Right kidney (tissue), 9 donors: Measurements from ENCODE around the gene ZFP92.
"Not testable (repeated sequence)": the region's sequence is repeated elsewhere in the genome, so short reads cannot be mapped to it uniquely, and the experiment has no call there.

Experiments
- DNase-seq: peaks from one replicate; pipeline ENCODE4 v3.0.0-alpha.2; 2016
- long read RNA-seq, 8 donors: transcript quantifications; one replicate each; lab custom pipeline, GENCODE V29; 2026

The ZFP92 gene
- long read RNA-seq, donor 1 = 0 reads
- long read RNA-seq, donor 2 = 0 reads
- long read RNA-seq, donor 3 = 0 reads
- long read RNA-seq, donor 4 = 0 reads
- long read RNA-seq, donor 5 = 0 reads
- long read RNA-seq, donor 6 = 0 reads
- long read RNA-seq, donor 7 = 0 reads
- long read RNA-seq, donor 8 = 0 reads

DNA sequence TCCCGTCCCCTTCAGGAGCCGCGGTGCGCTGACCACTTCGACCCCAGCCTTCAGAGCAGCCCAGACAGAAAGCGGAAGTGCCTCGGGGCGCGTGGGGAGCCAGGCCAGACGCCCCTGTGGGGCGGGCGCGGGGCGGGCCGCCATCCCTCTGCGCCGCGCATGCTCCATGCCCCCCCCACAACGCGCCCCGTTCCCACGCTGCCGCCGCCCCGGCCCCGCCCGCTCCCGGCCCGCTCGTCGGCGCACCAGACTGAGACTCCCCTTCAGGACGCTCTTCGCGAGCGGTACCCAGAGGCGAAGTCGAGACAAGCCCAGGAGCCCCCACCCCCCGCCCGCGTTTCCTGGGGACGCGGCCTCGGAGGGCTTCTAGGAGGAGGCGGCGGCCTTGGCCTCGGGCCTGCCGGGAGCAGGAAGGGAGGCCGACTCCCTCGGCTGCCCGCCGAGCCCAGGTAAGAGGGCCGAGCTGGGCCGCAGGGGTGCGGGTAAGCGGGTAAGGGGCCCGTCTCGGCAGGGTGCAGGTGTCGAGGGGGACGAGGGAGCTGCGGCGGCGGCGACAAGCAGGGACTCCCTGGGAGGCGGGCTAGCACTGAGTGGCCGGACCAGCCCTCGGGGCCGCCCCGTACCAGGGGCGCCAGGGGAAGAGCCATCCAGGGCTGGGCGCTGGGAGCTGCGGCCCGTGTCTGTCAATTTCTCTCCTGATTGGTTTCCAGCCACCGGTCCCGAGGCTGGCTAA lies at the start of gene ZFP92:
Gene ZFP92 (plus strand): TSS at position 218 of the 733 bp plus-strand sequence. CDS start 6,851 bp downstream, outside the sequence.
- DNase-seq = peak; percentile 40

GRCh38 chrX:153361781-153362397 lies 49.4 kb upstream of the ZFP92 start:
- DNase-seq = no peak

GRCh38 chrX:153365670-153366069 lies 45.6 kb upstream of the ZFP92 start:
- no peak for DNase-seq

GRCh38 chrX:153366119-153366518 lies 45.2 kb upstream of the ZFP92 start:
- DNase-seq = no peak

- DNase-seq = no peak
Observed at GRCh38 chrX:153366878-153367538, 44.3 kb upstream of the ZFP92 start.

DNA sequence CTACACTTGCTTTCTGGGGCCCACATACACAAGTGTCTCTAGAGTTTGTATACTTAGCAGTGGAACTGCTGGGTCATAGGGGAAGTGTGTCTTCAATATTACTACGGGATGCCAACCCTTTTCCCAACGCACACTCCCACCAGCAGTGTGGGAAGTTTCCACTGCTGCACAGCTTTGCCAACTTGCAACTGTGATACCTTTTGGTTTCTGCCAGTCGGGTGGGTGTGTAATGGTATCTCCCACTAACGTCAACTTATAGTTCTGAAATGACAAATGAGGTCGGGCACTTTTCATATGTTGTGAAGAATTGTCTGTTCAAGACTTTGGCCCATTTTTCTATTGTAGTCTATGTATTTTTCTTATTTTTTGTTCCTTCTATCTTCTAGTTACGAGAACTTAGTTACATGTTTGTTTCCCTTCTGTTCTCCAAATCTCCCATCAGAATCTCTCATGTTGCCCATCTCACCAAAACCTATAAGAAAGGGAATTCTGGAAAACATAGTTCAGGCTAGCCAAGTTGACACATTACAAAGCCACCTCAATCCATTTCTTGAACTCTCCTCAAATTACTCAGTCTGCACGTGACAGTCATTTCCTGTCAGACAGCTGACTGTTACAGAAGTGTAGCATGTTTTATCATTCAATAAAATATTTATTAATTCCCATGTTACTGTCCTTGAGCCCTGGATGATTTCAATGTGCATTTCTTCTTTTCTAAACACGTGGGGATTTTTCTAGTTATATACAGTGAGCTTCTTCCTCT lies 40.8 kb upstream of the ZFP92 start:
- no peak for DNase-seq

- DNase-seq = no peak
Observed at GRCh38 chrX:153371256-153371655, 40.0 kb upstream of the ZFP92 start.

DNA sequence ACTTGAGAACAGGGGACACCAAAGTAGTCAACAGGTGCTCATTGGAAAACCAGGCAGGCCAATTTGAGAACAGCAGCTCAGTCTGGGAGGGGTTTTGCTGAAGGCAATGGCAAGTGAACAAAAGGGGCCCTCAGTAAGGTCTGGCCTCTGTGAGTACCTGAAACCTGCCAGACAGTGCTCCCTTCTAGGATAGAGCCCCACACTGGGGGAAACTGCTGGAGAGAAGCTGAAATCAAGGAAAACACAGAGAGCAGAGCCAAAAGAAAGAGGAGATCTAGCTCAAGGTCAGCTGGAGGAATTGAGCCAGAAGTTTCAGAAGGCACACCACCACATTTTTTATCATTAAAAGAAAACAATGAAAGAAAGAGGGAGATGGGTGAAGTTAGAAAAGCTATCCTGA lies 38.3 kb upstream of the ZFP92 start:
- no peak for DNase-seq

DNA sequence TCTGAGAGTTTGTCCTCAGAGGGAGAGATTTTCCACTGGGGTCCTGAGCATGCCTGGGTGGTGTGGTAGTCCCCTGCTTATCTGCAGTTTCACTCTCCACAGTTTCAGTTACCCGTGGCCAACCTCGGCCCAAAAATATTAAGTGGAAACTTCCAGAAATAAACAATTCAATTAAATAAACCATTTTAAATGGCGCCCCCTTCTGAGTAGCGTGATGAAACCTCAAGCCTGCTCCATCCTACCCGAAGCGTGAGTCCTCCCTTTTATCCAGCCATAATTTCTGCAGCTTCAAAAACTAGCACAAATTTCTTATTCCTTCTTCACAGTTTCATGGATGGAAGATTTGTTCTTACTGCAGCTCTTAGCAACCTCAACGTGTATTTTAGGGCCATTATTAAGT lies 36.8 kb upstream of the ZFP92 start:
- DNase-seq = no peak

DNA sequence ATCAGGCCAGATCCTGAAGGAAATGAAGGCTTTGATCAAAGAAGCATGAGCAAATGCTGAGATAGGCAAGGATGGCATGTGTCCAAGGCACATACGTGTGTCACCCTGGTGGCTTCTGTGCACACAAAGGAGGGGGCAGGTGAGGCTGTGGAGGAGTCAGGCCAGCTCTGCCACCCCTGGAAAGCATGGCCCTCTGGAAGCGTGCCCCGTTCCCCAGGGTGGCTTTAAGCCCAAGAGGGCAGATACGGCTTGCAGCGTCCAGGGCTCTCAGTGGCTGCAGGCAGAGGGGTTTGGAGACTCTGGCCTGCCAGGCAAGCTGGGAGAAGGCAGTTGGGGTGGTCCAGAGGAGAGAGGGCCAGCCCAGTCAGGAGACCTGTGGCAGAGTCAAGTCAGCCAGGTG lies 35.7 kb upstream of the ZFP92 start:
- DNase-seq = no peak

DNA sequence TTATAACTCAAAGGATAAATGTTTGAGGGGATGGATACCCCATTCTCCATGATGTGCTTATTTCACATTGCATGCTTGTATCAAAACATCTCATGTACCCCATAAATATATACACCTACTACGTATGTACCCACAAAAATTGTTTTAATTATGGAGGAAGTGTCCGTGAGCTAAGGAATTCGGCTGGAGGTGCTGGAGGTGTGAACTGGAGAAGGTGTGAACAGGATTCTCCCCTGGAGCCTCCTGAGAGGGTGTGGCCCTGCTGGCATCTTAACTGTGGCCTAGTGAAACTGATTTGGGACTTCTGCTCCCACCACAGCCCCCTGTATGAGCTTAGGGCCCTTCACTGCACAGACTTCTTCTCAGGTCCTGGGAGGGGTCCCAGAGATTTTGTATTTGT lies 33.5 kb upstream of the ZFP92 start:
- no peak for DNase-seq

- DNase-seq = no peak
Observed at GRCh38 chrX:153378607-153379006, 32.7 kb upstream of the ZFP92 start.

- DNase-seq = no peak
Observed at GRCh38 chrX:153379508-153379907, 31.8 kb upstream of the ZFP92 start.

DNA sequence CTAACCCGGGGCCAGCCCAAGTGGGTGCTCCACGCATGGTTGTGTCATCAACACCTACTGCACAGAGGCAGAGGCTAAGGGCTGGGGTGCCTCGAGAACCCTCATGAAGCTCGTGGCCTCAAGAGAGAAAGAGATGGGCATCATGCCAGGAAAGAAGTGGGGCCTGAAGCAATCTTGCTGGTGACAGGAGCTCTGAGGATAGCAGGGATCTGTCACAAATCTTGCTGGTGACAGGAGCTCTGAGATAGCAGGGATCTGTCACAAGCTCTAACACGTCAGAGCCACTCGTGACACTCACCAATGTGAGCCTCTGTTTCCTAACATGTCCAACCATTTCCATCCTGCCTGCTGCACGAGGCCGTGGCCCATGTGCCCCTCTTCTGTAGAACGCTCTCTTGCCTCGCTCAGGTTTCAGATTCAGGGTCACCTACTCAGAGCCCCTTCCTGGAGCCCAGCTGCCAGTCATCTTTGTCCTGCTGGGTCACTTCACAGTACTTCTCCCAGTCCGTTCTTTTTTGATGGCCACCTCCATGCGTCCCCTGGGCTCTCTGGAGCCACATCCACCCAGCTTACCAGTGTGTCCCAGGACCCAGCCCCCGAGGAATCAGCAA lies 31.2 kb upstream of the ZFP92 start:
- DNase-seq = no peak

- no peak for DNase-seq
Observed at GRCh38 chrX:153380691-153381090, 30.6 kb upstream of the ZFP92 start.

DNA sequence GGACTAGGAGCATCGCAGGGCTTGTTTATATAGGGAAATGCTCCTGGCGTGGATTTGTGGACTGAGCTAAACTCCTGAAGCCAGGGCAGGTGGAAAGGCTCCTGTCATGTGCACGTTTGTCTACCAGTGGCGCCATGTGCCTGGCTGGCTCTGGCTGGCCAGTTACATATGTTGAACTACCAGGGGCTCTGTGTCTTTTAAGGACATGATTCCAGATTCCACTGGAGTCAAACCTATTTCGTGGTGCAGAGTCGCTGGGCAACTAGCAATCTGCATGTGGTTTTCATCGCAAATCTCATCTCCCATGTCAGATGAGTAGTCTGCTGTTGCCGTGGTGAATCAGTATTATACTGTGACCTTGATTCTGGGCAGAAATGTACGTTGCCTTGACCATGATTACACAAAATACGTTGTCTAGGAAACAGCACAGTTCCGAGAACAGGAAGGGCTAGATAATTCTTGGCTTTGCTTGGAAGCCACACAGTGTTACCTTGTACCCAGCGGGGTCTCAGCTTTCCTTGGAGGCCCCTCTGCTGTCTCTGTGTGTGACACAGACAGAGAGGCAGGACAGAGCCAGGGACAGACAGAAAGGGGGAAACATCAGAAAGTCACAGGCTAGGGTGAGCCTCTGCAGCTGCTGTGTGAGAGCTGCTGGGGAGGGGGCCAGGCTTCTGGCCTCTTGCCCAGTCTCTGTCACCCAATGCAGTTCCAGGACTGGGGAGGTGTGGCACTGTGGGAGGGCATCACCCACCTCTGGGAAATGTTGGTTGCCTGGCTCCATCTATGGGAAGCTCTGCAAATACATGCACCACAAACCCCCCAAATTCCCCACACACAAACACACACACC lies 29.4 kb upstream of the ZFP92 start:
- peak; percentile 65 for DNase-seq

DNA sequence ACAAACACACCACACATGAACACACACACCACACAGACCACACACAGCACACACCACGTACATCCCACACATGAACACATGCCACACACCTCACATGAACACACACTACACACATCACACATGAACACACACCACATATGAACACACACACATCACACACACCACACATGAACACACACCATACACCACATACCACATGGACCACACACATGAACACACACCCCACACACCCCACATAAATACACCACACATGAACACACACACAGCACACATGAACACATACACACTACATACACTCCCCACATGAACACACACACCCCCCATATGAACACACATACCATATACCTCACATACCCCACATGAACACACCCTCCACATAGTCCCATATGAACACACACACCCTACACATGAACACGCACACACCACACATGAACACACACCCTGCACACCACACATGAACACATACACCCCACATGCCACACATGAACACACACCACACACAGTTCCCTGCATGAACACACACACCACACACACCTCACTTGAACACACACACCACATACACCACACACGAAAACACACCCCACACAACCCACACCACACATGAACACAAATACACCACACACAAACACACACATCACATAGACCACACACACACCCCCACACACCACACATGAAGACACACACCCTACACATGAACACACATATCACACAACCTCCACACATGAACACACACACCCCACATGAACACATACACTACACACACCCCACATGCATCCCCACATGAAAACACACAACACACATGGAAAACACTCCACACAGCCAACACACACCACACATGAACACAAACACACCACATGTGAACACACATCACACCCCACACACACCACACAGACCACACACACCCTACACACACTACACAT lies 28.4 kb upstream of the ZFP92 start:
- DNase-seq = no peak

DNA sequence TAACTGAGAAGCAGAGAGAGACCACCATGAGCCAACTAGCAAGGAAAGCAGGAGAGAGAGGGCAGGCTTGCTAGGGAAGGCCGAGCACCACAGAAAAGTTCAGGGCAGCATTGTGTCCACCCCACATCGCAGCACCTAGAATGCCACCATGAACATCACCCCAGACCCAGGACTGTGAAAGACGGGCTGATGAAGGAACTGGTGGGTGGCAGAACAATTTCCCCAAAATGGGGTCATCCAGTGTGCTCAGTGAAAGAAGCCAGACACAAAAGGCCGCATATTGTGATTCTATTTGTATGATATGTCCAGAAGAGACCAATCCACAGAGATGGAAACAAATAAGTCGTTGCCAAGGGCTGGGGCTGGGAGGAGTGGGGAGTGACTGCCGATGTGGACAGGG lies 26.9 kb upstream of the ZFP92 start:
- no peak for DNase-seq

GRCh38 chrX:153384973-153385372 lies 26.3 kb upstream of the ZFP92 start:
- not testable (repeated sequence) for DNase-seq

GRCh38 chrX:153386097-153386496 lies 25.2 kb upstream of the ZFP92 start:
- no peak for DNase-seq
